K562 (cell line): Measurements from ENCODE around the gene OXNAD1. TPM values are rescaled to one million over a fixed set of nuclear protein-coding genes. Genes with fewer than 3 reads are reported as not detected.

ENCODE experiments used
- BACH1 ChIP-seq: fragments of 200-800 bp; sonication (Bioruptor generic); IDR thresholded peaks from 2 replicates; pipeline ENCODE4 v1.6.1; 2016; ENCODE audit warnings: missing genetic modification characterization, missing compliant biosample characterization
- BDP1 ChIP-seq: IDR thresholded peaks from 3 replicates; pipeline ENCODE4 v1.6.1; 2011; ENCODE audit not compliant: insufficient read length, insufficient read depth
- ELF2 ChIP-seq: fragments of 250-450 bp; sonication (Bioruptor Pico); IDR thresholded peaks from 2 replicates; pipeline ENCODE4 v1.5.0; 2021; ENCODE audit warnings: mild to moderate bottlenecking
- ELK3 ChIP-seq: fragments of 450-650 bp; formaldehyde crosslinking; IDR thresholded peaks from 2 replicates; pipeline ENCODE4 v1.4.0; 2020; ENCODE audit warnings: mild to moderate bottlenecking
- HDAC6 ChIP-seq: IDR thresholded peaks from 2 replicates; pipeline ENCODE4 v1.6.1; 2012; ENCODE audit warnings: low read depth, mild to moderate bottlenecking, control low read depth, inconsistent platforms, low read length, moderate library complexity
- KAT7 ChIP-seq: sonication (generic); formaldehyde crosslinking; IDR thresholded peaks from 2 replicates; pipeline ENCODE4 v1.8.0; 2022; ENCODE audit warnings: missing genetic modification reagents, mild to moderate bottlenecking, borderline replicate concordance
- NRF1 ChIP-seq, 2 experiments: fragments of 450-650 bp; IDR thresholded peaks in 1 of 2; conservative IDR thresholded peaks in 1 of 2; 2 replicates each; pipeline ENCODE4 v1.6.1; 2014; ENCODE audit warnings: mild to moderate bottlenecking in 2 of 2
- NUFIP1 ChIP-seq: fragments of 450-650 bp; IDR thresholded peaks from 2 replicates; pipeline ENCODE4 v1.6.1; 2018; ENCODE audit not compliant: partially characterized antibody
- PATZ1 ChIP-seq: fragments of 250-450 bp; sonication (Bioruptor Pico); IDR thresholded peaks from 2 replicates; pipeline ENCODE4 v1.5.0; 2020; ENCODE audit warnings: mild to moderate bottlenecking, borderline replicate concordance
- PRMT5 ChIP-seq: sonication (generic); formaldehyde crosslinking; IDR thresholded peaks from 2 replicates; pipeline ENCODE4 v1.5.0; 2020; ENCODE audit warnings: missing genetic modification reagents
- PTRF ChIP-seq: fragments of 450-650 bp; IDR thresholded peaks from 2 replicates; pipeline ENCODE4 v1.6.1; 2016; ENCODE audit warnings: mild to moderate bottlenecking, missing genetic modification characterization, missing compliant biosample characterization
- RBM17 ChIP-seq: fragments of 200-400 bp; formaldehyde crosslinking; IDR thresholded peaks from 2 replicates; pipeline ENCODE4 v1.6.1; 2017; ENCODE audit warnings: low read depth, mild to moderate bottlenecking, low read length, borderline replicate concordance
- SNRNP70 ChIP-seq: fragments of 200-400 bp; formaldehyde crosslinking; optimal IDR thresholded peaks from 2 replicates; pipeline ENCODE3; 2017; ENCODE audit warnings: low read depth, low read length
- TCF7 ChIP-seq: sonication (generic); IDR thresholded peaks from 2 replicates; pipeline ENCODE4 v1.6.1; 2016; ENCODE audit warnings: antibody characterized with exemption, borderline replicate concordance
- ZKSCAN1 ChIP-seq: fragments of 150-350 bp; IDR thresholded peaks from 2 replicates; pipeline ENCODE4 v1.6.1; 2016; ENCODE audit warnings: low read depth, low read length
- ZNF583 ChIP-seq: fragments of 250-450 bp; sonication (Bioruptor Pico); IDR thresholded peaks from 2 replicates; pipeline ENCODE4 v1.4.0; 2020
- ZNF75A ChIP-seq: fragments of 450-650 bp; formaldehyde crosslinking; IDR thresholded peaks from 2 replicates; pipeline ENCODE4 v1.4.0; 2020; ENCODE audit warnings: mild to moderate bottlenecking
- polyA plus RNA-seq, 8 experiments: library from polyadenylated mRNA; depleted of rRNA in 4 of 8; stranded (reverse) in 5 of 8; unstranded in 3 of 8; fragments of >200 nt; fragmentation: Nextera tagmentation in 2 of 8; fragmentation: Illumina TruSeq in 1 of 8; extraction: Ambion mirVana in 2 of 8; extraction: Trizol in 1 of 8; gene quantifications; 2 replicates each; pipeline versions ENCODE4 v1.2.1 to v1.2.3, GENCODE V29; 2011 to 2014; ENCODE audit warnings: inconsistent platforms in 1 of 8, missing spikeins in 1 of 8
- total RNA-seq, 7 experiments: library from RNA; depleted of rRNA in 6 of 7; stranded (reverse); fragments of >200 nt in 6 of 7; fragmentation: Illumina TruSeq in 2 of 7; extraction: Trizol in 2 of 7; gene quantifications; 2 replicates each; pipeline versions ENCODE4 v1.2.1 to v1.2.3, GENCODE V29; 2011 to 2021; ENCODE audit warnings: low replicate concordance in 1 of 7
- TF ChIP-seq, protein P1 (sequence below): fragments of 250-450 bp; sonication (Bioruptor Pico); IDR thresholded peaks from 2 replicates; pipeline ENCODE4 v1.4.0; 2020
- TF ChIP-seq, protein P2 (sequence below): IDR thresholded peaks from 2 replicates; pipeline ENCODE4 v1.6.1; 2016; ENCODE audit warnings: missing genetic modification characterization, missing compliant biosample characterization
- TF ChIP-seq, protein P3 (sequence below): sonication (generic); formaldehyde crosslinking; IDR thresholded peaks from 2 replicates; pipeline ENCODE4 v1.8.0; 2022; ENCODE audit warnings: missing genetic modification reagents, mild to moderate bottlenecking, borderline replicate concordance

OXNAD1 gene
- total and polyA plus RNA-seq, 9 of the 15 experiments (the other 6 are each of a cell fraction or from before 2014, with no cell fraction given), result 12.8 to 44.4 (median 41.1) TPM

DNA sequence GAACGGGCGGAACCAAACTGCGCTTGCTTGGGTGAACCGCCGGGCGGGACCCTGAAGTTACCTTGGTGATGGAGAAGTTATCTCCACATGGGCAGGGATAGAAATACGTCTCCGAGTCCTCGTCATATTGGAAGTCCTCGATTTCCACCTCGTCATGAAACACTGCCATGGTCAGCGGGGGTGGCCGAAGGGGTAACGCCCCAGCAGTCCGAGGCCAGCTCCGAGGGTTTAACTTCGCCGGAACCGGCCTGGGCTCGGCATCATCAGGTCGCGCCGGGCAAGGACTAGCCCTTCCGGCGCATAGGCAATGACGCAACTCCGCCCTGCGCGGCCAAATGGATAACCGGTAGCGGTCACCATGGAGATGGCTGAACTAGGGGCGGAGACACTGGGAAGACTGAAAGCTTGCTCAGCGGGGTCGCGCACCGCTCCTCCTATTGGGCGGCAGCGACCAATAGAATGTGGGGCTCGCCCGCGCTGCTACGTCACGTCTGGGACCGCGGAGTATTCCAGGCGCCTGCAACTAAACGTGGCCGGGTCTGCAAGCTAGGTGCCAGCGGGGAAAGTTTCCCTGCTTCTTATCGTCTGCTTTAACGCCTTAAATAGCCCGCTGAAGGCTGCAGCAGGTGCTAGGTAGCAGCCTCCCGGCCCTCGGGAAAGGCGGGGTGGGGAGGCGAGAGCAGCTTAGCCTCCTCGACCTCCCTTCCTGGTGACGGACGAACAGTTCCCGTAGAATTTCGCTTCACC lies at the start of gene OXNAD1, which contains the start of gene DPH3 (continued):
- TF ChIP-seq, protein P1, sequence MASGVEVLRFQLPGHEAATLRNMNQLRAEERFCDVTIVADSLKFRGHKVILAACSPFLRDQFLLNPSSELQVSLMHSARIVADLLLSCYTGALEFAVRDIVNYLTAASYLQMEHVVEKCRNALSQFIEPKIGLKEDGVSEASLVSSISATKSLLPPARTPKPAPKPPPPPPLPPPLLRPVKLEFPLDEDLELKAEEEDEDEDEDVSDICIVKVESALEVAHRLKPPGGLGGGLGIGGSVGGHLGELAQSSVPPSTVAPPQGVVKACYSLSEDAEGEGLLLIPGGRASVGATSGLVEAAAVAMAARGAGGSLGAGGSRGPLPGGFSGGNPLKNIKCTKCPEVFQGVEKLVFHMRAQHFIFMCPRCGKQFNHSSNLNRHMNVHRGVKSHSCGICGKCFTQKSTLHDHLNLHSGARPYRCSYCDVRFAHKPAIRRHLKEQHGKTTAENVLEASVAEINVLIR, result peak; percentile 100
- peak; percentile 37; the same call in 1 of the 2 replicates for TF ChIP-seq KAT7 (CRISPR knock-in tag)
- no peak for TF ChIP-seq SNRNP70
- no peak for TF ChIP-seq BDP1
- peak; percentile 81 for TF ChIP-seq ZNF583 (CRISPR knock-in tag)
- TF ChIP-seq NUFIP1, result peak; percentile 37
- TF ChIP-seq, protein P2, sequence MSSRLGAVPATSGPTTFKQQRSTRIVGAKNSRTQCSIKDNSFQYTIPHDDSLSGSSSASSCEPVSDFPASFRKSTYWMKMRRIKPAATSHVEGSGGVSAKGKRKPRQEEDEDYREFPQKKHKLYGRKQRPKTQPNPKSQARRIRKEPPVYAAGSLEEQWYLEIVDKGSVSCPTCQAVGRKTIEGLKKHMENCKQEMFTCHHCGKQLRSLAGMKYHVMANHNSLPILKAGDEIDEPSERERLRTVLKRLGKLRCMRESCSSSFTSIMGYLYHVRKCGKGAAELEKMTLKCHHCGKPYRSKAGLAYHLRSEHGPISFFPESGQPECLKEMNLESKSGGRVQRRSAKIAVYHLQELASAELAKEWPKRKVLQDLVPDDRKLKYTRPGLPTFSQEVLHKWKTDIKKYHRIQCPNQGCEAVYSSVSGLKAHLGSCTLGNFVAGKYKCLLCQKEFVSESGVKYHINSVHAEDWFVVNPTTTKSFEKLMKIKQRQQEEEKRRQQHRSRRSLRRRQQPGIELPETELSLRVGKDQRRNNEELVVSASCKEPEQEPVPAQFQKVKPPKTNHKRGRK (tag), result no peak
- no peak for TF ChIP-seq PRMT5 (CRISPR knock-in tag)
- no peak for TF ChIP-seq ELK3
- TF ChIP-seq RBM17, result no peak
- TF ChIP-seq PTRF (tag), result no peak
- no peak; the same call in 1 of the 2 replicates for TF ChIP-seq BACH1 (tag)
- TF ChIP-seq, protein P3, sequence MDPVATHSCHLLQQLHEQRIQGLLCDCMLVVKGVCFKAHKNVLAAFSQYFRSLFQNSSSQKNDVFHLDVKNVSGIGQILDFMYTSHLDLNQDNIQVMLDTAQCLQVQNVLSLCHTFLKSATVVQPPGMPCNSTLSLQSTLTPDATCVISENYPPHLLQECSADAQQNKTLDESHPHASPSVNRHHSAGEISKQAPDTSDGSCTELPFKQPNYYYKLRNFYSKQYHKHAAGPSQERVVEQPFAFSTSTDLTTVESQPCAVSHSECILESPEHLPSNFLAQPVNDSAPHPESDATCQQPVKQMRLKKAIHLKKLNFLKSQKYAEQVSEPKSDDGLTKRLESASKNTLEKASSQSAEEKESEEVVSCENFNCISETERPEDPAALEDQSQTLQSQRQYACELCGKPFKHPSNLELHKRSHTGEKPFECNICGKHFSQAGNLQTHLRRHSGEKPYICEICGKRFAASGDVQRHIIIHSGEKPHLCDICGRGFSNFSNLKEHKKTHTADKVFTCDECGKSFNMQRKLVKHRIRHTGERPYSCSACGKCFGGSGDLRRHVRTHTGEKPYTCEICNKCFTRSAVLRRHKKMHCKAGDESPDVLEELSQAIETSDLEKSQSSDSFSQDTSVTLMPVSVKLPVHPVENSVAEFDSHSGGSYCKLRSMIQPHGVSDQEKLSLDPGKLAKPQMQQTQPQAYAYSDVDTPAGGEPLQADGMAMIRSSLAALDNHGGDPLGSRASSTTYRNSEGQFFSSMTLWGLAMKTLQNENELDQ (CRISPR knock-in tag), result peak; percentile 14; the same call in 1 of the 2 replicates
- TF ChIP-seq PATZ1, result no peak
- 0 out of 2 replicates have a peak, but pooled peaks have one; percentile 32 for TF ChIP-seq ZNF75A (CRISPR knock-in tag)
- TF ChIP-seq NRF1 (conservative IDR thresholded peaks at IDR 0.05 in 1 of 2, IDR thresholded peaks at IDR 0.05 in 1 of 2), result peak; percentile 91 to 93
- peak; percentile 53; the same call in 1 of the 2 replicates for TF ChIP-seq ZKSCAN1
- no peak for TF ChIP-seq HDAC6
- TF ChIP-seq TCF7, result no peak
- TF ChIP-seq ELF2, result peak; percentile 99
